Naive thymus-derived CD4-positive, alpha-beta T cell (primary cell): Measurements from ENCODE around the gene ADPRHL1. TPM values are rescaled to one million over a fixed set of nuclear protein-coding genes. Genes with fewer than 3 reads are reported as not detected.
"Not testable (repeated sequence)": the region's sequence is repeated elsewhere in the genome, so short reads cannot be mapped to it uniquely, and the experiment has no call there.

ENCODE experiments used
- ATAC-seq: fragments of 150-1000 bp; cut with Tn5 transposase; 2 replicates; pipeline ENCODE4 v1.10.0; 2021; ENCODE audit warnings: mild to moderate bottlenecking, moderate library complexity
- CTCF ChIA-PET: fragments of 350-600 bp; sonication (Branson Sonifier 250); formaldehyde crosslinking; loops from one replicate; lab custom pipeline; 2021; ENCODE audit warnings: antibody characterized with exemption; lab: Charles Lee
- POLR2A ChIA-PET: fragments of 350-600 bp; sonication (Branson Sonifier 250); formaldehyde crosslinking; loops from one replicate; lab custom pipeline; 2021; ENCODE audit warnings: antibody characterized with exemption, inconsistent platforms; lab: Charles Lee
- DNase-seq, 9 donors: peaks; one replicate each; pipeline versions ENCODE4 v3.0.0 to v3.0.0-alpha.2; 2020 to 2022; ENCODE audit warnings: mixed read lengths in 1 of 9
- H3K27ac ChIP-seq: one replicate; pipeline ENCODE4 v1.7.0; 2013; ENCODE audit warnings: mild to moderate bottlenecking, low read depth, low read length, moderate library complexity
- H3K27me3 ChIP-seq, 2 donors: one replicate each; pipeline ENCODE4 v1.7.0; 2013; ENCODE audit warnings: low read length in 2 of 2, mild to moderate bottlenecking in 2 of 2, moderate library complexity in 2 of 2; ENCODE audit not compliant: control insufficient read depth in 2 of 2, insufficient read depth in 2 of 2
- H3K36me3 ChIP-seq, 3 experiments: 1 replicate in 2 of 3; 2 replicates in 1 of 3; pipeline ENCODE4 v1.7.0; 2013; ENCODE audit warnings: low read length in 3 of 3, mild to moderate bottlenecking in 3 of 3, moderate library complexity in 1 of 3; ENCODE audit not compliant: insufficient read depth in 3 of 3, control insufficient read depth in 2 of 3
- H3K4me1 ChIP-seq, 2 donors: one replicate each; pipeline ENCODE4 v1.7.0; 2013; ENCODE audit warnings: low read length in 2 of 2, mild to moderate bottlenecking in 2 of 2, moderate library complexity in 1 of 2; ENCODE audit not compliant: control insufficient read depth in 2 of 2, insufficient read depth in 2 of 2
- H3K4me3 ChIP-seq: 2 replicates; pipeline ENCODE4 v1.7.0; 2013; ENCODE audit warnings: mild to moderate bottlenecking, low read length
- H3K9me3 ChIP-seq, 3 experiments: 1 replicate in 2 of 3; 2 replicates in 1 of 3; pipeline ENCODE4 v1.7.0; 2013; ENCODE audit warnings: low read length in 3 of 3; ENCODE audit not compliant: control insufficient read depth in 2 of 3
- H3K27ac Mint-ChIP-seq, 9 donors: one replicate each; pipeline ENCODE4 v1.8.0; 2020 to 2022; ENCODE audit warnings: mixed read lengths in 9 of 9, mild to moderate bottlenecking in 8 of 9, moderate library complexity in 5 of 9, inconsistent platforms in 2 of 9
- H3K27me3 Mint-ChIP-seq, 5 donors: one replicate each; pipeline ENCODE4 v1.8.0; 2021 to 2022; ENCODE audit warnings: mixed read lengths in 5 of 5, mild to moderate bottlenecking in 1 of 5
- H3K36me3 Mint-ChIP-seq, 5 donors: one replicate each; pipeline ENCODE4 v1.8.0; 2020 to 2022; ENCODE audit warnings: mixed read lengths in 5 of 5, mild to moderate bottlenecking in 3 of 5, inconsistent platforms in 1 of 5
- H3K4me1 Mint-ChIP-seq, 7 donors: one replicate each; pipeline ENCODE4 v1.8.0; 2020 to 2022; ENCODE audit warnings: mixed read lengths in 7 of 7, mild to moderate bottlenecking in 3 of 7, inconsistent platforms in 1 of 7
- H3K4me3 Mint-ChIP-seq, 10 donors: one replicate each; pipeline ENCODE4 v1.8.0; 2020 to 2022; ENCODE audit warnings: mild to moderate bottlenecking in 10 of 10, mixed read lengths in 10 of 10, moderate library complexity in 6 of 10, inconsistent platforms in 2 of 10
- H3K9me3 Mint-ChIP-seq, 11 donors: one replicate each; pipeline ENCODE4 v1.8.0; 2020 to 2022; ENCODE audit warnings: mixed read lengths in 11 of 11, mild to moderate bottlenecking in 4 of 11, inconsistent platforms in 1 of 11, moderate library complexity in 1 of 11
- intact Hi-C, 2 donors: fragments of 100-400 bp; cut with micrococcal nuclease; formaldehyde crosslinking; loops; one replicate each; pipeline ENCODE4 v1.15.1; 2023
- polyA plus RNA-seq, 2 donors: library from polyadenylated mRNA; unstranded; fragments of 300-500 nt; fragmentation: Illumina TruSeq; gene quantifications; one replicate each; pipeline ENCODE4 v1.2.3, GENCODE V29; 2021
- total RNA-seq, 6 experiments: library from RNA in 5 of 6; stranded (reverse) in 5 of 6; gene quantifications; 1 replicate in 5 of 6; 2 replicates in 1 of 6; pipeline ENCODE4 v1.2.3 and lab custom pipeline; 2021 to 2026

ADPRHL1 gene
- total and polyA plus RNA-seq, 7 experiments from 2014 or later = 0.12 to 2.0 (median 1.1) TPM; not detected in 1

DNA sequence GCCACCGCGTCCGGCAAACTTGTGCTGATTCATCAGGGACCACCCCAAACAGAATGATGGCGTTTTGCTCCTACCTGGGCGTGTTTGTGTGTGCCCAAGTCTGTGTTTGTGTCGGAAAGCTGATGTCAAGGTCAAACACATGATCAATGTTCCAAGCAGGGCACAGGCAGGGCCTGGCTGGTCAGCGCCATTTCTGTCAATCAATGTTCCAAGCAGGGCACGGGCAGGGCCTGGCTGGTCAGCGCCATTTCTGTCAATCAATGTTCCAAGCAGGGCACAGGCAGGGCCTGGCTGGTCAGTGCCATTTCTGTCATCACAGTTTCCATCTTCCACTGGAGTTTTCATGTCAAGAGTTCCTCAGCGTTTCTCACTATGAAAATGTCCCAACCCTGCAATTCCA lies 74.5 kb downstream of the ADPRHL1 start:
- Mint-ChIP-seq H3K27me3 (peaks cover 4 to 15% (median 10%) of the 10 kb centered on the region in 5 donors), H3K4me1 (peaks cover 0 to 1% (median 0%) of the 10 kb centered on the region in 7 donors), H3K36me3 (peaks cover 0 to 9% (median 4%) of the 10 kb centered on the region in 5 donors), H3K27ac (no peak overlapping the region), H3K9me3 (peaks cover 3 to 26% (median 12%) of the 10 kb centered on the region in 11 donors), H3K4me3 (no peak overlapping the region)
- H3K4me1 ChIP-seq = no peaks in the 10 kb centered on the region
- H3K4me3 ChIP-seq = no peak overlapping the region
- H3K36me3 ChIP-seq = no peaks in the 10 kb centered on the region
- ChIA-PET POLR2A (no interaction called here), CTCF (no interaction called here)
- DNase-seq = no peak
- no peaks in the 10 kb centered on the region for H3K9me3 ChIP-seq
- H3K27ac ChIP-seq = no peak overlapping the region
- intact Hi-C loops = no loop called here
- H3K27me3 ChIP-seq = no peaks in the 10 kb centered on the region
- no peak for ATAC-seq

DNA sequence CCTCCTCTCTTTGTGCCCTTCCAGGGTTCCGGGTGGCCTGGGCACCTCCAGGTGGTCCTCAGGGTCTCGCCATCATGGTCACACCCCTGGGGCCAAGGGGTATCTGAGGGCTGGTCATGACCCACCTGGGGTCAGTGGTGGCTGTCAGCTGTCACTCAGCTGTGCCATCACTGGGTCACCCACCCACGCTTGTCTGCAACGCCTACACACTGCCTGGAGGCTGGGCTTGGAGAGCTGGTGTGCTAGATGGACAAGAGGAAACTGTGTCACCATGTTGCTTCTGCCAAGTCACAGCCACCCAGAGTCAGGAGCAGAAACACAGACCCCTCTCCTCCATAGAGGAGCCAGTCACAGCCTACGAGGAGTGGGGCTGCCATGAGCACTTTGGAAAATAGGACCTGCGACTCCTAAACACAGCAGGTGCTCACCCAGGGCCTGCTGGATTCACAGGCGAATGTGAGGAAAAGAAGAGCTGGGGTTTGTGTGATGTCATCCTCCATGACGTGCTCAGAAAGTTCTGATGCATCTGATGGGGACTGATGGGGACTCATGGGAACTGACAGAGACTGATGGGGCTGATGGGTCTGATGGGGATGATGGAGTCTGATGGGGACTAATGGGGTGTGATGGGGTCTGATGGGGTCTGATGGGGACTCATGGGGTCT lies 78.6 kb downstream of the ADPRHL1 start:
- no peak for DNase-seq
- Mint-ChIP-seq H3K27ac (peak overlapping the region in 1 of 9 donors; percentile 85), H3K27me3 (peaks cover 0 to 12% (median 4%) of the 10 kb centered on the region in 5 donors), H3K4me1 (peaks cover 0 to 2% (median 0%) of the 10 kb centered on the region in 7 donors), H3K36me3 (no peaks in the 10 kb centered on the region), H3K9me3 (no peaks in the 10 kb centered on the region), H3K4me3 (no peak overlapping the region)
- H3K4me1 ChIP-seq = no peaks in the 10 kb centered on the region
- POLR2A ChIA-PET = interaction anchor here (0.8 kb wide), 1 partner anchor 10 kb away, joined by 3 read pairs; no protein-coding TSS in a partner anchor
- H3K36me3 ChIP-seq = no peaks in the 10 kb centered on the region
- H3K9me3 ChIP-seq = no peaks in the 10 kb centered on the region
- H3K27me3 ChIP-seq = no peaks in the 10 kb centered on the region
- no peak overlapping the region for H3K27ac ChIP-seq
- intact Hi-C loops = no loop called here
- no peak for ATAC-seq
- CTCF ChIA-PET = no interaction called here
- no peak overlapping the region for H3K4me3 ChIP-seq

DNA sequence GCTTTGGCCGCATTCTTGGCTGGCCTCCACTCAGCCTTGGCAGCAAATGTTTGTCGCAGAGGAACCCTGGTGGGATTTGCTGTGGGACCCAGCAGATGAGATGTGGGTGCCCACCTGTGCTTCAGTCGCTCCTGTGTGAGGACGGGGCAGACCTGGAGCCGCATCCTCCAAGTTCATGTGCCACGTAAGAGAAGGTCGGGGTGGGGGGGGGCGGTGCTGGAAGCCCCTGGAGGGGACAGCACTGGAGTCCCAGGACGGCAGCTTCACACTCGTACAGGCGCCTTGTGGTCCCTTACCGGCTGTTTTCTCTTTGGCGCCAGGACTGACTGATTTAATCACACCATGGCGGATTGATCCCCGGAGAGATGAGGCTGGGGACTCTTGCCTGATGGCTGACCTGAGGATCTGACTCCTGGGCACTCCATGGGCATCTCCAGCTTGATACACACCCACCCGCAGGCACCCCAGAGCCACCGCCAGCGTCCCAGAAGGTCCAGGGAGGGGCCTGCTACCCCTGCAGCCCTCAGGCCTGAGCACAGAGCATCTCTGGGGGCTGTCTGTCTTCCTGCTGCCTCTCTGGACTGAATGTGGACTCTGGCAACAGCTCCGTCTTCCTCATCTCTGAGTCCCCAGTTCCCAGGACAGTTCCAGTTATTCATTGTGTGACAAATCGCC lies 79.3 kb downstream of the ADPRHL1 start:
- CTCF ChIA-PET = no interaction called here
- POLR2A ChIA-PET = interaction anchor here (0.8 kb wide), 1 partner anchor 11 kb away, joined by 3 read pairs; no protein-coding TSS in a partner anchor

DNA sequence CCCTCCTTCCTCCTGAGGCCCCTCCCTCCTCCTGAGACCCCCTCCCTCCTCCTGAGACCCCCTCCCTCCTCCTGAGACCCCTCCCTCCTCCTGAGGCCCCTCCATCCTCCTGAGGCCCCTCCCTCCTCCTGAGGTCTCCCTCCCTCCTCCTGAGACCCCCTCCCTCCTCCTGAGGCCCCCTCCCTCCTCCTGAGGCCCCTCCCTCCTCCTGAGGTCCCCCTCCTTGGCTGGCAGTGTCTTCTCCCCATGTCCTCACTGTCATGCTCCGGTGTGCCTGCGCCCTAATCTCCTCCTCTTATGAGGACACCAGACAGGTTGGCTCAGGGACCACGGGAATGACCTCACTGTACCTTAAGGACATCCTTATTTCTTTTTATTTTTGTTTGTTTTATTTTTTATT lies 81.6 kb downstream of the ADPRHL1 start:
- H3K4me3 Mint-ChIP-seq, H3K9me3 Mint-ChIP-seq, H3K27ac Mint-ChIP-seq, POLR2A ChIA-PET, H3K4me1 Mint-ChIP-seq, H3K4me3 ChIP-seq, H3K27me3 ChIP-seq, H3K27ac ChIP-seq, DNase-seq, H3K36me3 ChIP-seq, H3K4me1 ChIP-seq, H3K36me3 Mint-ChIP-seq, ATAC-seq, H3K27me3 Mint-ChIP-seq, CTCF ChIA-PET, intact Hi-C loops, H3K9me3 ChIP-seq: not testable (repeated sequence)

More for the DNA sequence above, 79.3 kb downstream of the ADPRHL1 start:
- no peak for ATAC-seq
- no peak overlapping the region for H3K27ac ChIP-seq
- no peaks in the 10 kb centered on the region for H3K9me3 Mint-ChIP-seq
- no peak overlapping the region for H3K27ac Mint-ChIP-seq
- no peaks in the 10 kb centered on the region for H3K36me3 Mint-ChIP-seq
- H3K36me3 ChIP-seq = no peaks in the 10 kb centered on the region
- no peaks in the 10 kb centered on the region for H3K9me3 ChIP-seq
- H3K27me3 ChIP-seq = no peaks in the 10 kb centered on the region
- H3K4me3 Mint-ChIP-seq = no peak overlapping the region
- H3K4me1 Mint-ChIP-seq = peaks cover 0 to 2% (median 0%) of the 10 kb centered on the region in 7 donors
- intact Hi-C loops = no loop called here
- no peak overlapping the region for H3K4me3 ChIP-seq
- no peaks in the 10 kb centered on the region for H3K4me1 ChIP-seq
- DNase-seq = no peak
- H3K27me3 Mint-ChIP-seq = peaks cover 0 to 12% (median 2%) of the 10 kb centered on the region in 5 donors

DNA sequence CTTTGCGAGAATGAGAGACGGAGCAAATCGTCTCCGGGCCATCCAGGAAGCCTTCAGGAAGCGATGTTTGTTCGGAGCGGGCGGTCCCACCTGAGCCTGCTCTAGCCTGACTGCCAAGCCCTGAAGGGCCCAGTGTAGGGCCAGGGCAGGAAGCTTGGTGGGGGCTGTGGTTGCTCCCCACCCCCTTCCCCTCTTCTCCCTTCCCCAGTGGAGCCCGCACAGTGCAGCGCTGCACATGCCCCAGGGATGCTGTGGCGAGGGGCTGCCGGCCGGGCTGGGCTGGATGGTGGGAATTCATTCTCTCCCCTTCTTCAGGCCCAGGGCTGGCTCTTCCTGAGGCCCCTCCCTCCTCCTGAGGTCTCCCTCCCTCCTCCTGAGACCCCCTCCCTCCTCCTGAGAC lies 82.2 kb downstream of the ADPRHL1 start:
- DNase-seq (no peak), ATAC-seq (no peak)
- Histone ChIP-seq H3K27me3 (no peaks in the 10 kb centered on the region), H3K4me1 (no peaks in the 10 kb centered on the region), H3K9me3 (no peaks in the 10 kb centered on the region), H3K27ac (no peak overlapping the region), H3K4me3 (no peak overlapping the region), H3K36me3 (no peaks in the 10 kb centered on the region)
- Mint-ChIP-seq H3K27me3 (peaks cover 0 to 2% (median under 1%) of the 10 kb centered on the region in 5 donors), H3K36me3 (no peaks in the 10 kb centered on the region), H3K9me3 (no peaks in the 10 kb centered on the region), H3K4me1 (peaks cover 0 to 2% (median 0%) of the 10 kb centered on the region in 7 donors), H3K27ac (no peak overlapping the region), H3K4me3 (no peak overlapping the region)
- CTCF ChIA-PET = no interaction called here
- intact Hi-C loops = no loop called here
- POLR2A ChIA-PET = no interaction called here

GRCh38 chr13:113369881-113370280 lies 83.4 kb downstream of the ADPRHL1 start:
- no peak overlapping the region for H3K4me3 ChIP-seq
- no peak overlapping the region for H3K4me3 Mint-ChIP-seq
- H3K27me3 ChIP-seq = no peaks in the 10 kb centered on the region
- DNase-seq (no peak), ATAC-seq (no peak)
- POLR2A ChIA-PET = no interaction called here
- H3K9me3 ChIP-seq = no peaks in the 10 kb centered on the region
- no peaks in the 10 kb centered on the region for H3K4me1 ChIP-seq
- H3K27me3 Mint-ChIP-seq = peaks cover 0 to 9% (median 6%) of the 10 kb centered on the region in 5 donors
- peaks cover 0 to 4% (median 0%) of the 10 kb centered on the region in 11 donors for H3K9me3 Mint-ChIP-seq
- no peaks in the 10 kb centered on the region for H3K36me3 Mint-ChIP-seq
- no peak overlapping the region for H3K27ac ChIP-seq
- CTCF ChIA-PET = no interaction called here
- intact Hi-C loops = no loop called here
- H3K36me3 ChIP-seq = no peaks in the 10 kb centered on the region
- no peak overlapping the region for H3K27ac Mint-ChIP-seq
- H3K4me1 Mint-ChIP-seq = peaks cover 0 to 8% (median 4%) of the 10 kb centered on the region in 7 donors
